ENCODE measurements around the gene ARHGEF1.

DNA sequence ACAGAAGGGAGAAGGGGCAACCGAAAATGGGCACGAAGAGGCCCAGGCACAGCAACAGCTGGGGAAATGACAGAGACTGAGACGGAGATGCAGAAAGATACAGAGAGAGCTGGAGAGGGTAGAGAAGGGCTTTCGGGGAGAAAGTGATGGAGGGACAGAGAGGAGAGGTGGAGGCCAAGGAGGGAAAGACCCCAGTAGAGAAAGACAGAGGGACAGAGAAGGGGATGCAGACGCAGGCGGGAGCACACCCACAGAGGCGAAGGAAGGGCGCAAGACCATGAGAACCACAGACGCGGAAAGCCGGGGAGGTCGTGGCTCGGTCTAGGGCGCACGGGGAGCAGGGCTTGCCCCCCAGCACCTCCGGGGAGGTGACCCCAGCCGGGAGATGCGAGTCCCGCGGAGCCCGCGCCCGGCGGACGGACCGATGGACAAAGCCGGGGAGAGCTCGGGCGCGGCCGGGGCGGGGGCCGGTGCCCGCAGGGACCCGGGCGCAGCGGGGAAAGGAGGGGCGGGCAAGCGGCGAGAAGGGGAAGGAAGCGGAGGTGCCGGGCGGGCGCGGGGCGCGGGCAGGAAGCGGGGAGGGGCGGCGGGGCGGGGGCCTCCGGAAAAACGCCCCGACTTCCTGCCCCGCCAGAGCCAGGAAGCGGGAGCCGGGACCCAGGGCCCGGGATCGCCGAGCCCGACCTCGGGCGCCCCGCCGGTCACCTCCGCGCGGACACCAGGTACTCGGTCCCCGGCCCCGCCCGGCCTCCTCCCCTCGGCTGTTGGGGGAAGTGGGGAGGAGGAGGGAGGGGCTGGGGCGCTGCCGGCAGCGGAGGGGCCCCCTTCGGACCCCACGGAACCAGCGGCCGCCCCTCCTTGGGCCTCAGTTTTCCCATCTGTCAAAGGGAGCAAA lies at the start of gene ARHGEF1:
- TF ChIP-seq CTCF (IDR thresholded peaks at IDR 0.05) (no peak), TCF7L2 (IDR thresholded peaks at IDR 0.05; ENCODE audit: low read depth, low read length) (no peak), POLR2AphosphoS5 (IDR thresholded peaks at IDR 0.05; ENCODE audit: low read depth, low read length) (no peak), SIN3A (IDR thresholded peaks at IDR 0.05; ENCODE audit: borderline replicate concordance, insufficient read depth, low read depth, low read length) (no peak)
- TF ChIP-seq, protein P1, sequence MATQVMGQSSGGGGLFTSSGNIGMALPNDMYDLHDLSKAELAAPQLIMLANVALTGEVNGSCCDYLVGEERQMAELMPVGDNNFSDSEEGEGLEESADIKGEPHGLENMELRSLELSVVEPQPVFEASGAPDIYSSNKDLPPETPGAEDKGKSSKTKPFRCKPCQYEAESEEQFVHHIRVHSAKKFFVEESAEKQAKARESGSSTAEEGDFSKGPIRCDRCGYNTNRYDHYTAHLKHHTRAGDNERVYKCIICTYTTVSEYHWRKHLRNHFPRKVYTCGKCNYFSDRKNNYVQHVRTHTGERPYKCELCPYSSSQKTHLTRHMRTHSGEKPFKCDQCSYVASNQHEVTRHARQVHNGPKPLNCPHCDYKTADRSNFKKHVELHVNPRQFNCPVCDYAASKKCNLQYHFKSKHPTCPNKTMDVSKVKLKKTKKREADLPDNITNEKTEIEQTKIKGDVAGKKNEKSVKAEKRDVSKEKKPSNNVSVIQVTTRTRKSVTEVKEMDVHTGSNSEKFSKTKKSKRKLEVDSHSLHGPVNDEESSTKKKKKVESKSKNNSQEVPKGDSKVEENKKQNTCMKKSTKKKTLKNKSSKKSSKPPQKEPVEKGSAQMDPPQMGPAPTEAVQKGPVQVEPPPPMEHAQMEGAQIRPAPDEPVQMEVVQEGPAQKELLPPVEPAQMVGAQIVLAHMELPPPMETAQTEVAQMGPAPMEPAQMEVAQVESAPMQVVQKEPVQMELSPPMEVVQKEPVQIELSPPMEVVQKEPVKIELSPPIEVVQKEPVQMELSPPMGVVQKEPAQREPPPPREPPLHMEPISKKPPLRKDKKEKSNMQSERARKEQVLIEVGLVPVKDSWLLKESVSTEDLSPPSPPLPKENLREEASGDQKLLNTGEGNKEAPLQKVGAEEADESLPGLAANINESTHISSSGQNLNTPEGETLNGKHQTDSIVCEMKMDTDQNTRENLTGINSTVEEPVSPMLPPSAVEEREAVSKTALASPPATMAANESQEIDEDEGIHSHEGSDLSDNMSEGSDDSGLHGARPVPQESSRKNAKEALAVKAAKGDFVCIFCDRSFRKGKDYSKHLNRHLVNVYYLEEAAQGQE (IDR thresholded peaks at IDR 0.05; ENCODE audit: insufficient read depth in 1 of 2, low read depth in 2 of 2, low read length in 1 of 2) = no peak

Data from Panc1 (cell line).